Uterus (tissue), 2 donors: ENCODE results near the gene ITPKC.

Experiments
- CTCF ChIP-seq, 4 experiments: fragments of 200-600 bp in 2 of 4; fragments of 450-650 bp in 2 of 4; sonication (generic) in 2 of 4; IDR thresholded peaks; one replicate each; pipeline ENCODE4 v1.5.1; 2016 to 2019; ENCODE audit warnings: antibody characterized with exemption in 4 of 4, mild to moderate bottlenecking in 2 of 4, moderate library complexity in 1 of 4
- POLR2A ChIP-seq, 2 donors: fragments of 450-650 bp; IDR thresholded peaks; one replicate each; pipeline ENCODE4 v1.6.1; 2016; ENCODE audit warnings: antibody characterized with exemption in 2 of 2, mild to moderate bottlenecking in 1 of 2, moderate library complexity in 1 of 2

- no peak for TF ChIP-seq CTCF (IDR thresholded peaks at IDR 0.05)
- TF ChIP-seq POLR2A (IDR thresholded peaks at IDR 0.05) = no peak
These were observed 60.7 kb downstream of the ITPKC start for GRCh38 chr19:40777645-40777936.
